NT2/D1 (cell line): ENCODE data around the gene LSAMP.

ENCODE experiments used
- DNase-seq: peaks from one replicate; pipeline ENCODE4 v3.0.0-alpha.2; 2011; ENCODE audit warnings: low read depth, low spot score
- H3K27me3 ChIP-seq: 2 replicates; pipeline ENCODE4 v1.6.0; 2011; ENCODE audit warnings: mild to moderate bottlenecking; ENCODE audit not compliant: insufficient read length, insufficient read depth
- H3K36me3 ChIP-seq: 2 replicates; pipeline ENCODE4 v1.6.1; 2011; ENCODE audit warnings: mild to moderate bottlenecking, low read length, mixed read lengths; ENCODE audit not compliant: insufficient read depth, insufficient read length
- H3K4me1 ChIP-seq: 2 replicates; pipeline ENCODE4 v1.5.1; 2011; ENCODE audit not compliant: insufficient read depth, insufficient read length
- H3K4me3 ChIP-seq: 2 replicates; pipeline ENCODE4 v1.5.1; 2011; ENCODE audit warnings: low read depth; ENCODE audit not compliant: insufficient read length
- H3K9ac ChIP-seq: 2 replicates; pipeline ENCODE4 v1.6.0; 2011; ENCODE audit warnings: low read depth; ENCODE audit not compliant: insufficient read length
- H3K9me3 ChIP-seq: 2 replicates; pipeline ENCODE4 v1.5.1; 2011; ENCODE audit warnings: mild to moderate bottlenecking, low read length; ENCODE audit not compliant: insufficient read depth
- SUZ12 ChIP-seq: IDR thresholded peaks from 2 replicates; pipeline ENCODE4 v1.6.1; 2011; ENCODE audit not compliant: insufficient read length, insufficient read depth; ENCODE audit errors: extremely low read depth
- YY1 ChIP-seq: IDR thresholded peaks from 2 replicates; pipeline ENCODE4 v1.6.1; 2011; ENCODE audit not compliant: insufficient read length, insufficient read depth
- ZNF274 ChIP-seq: IDR thresholded peaks from 2 replicates; pipeline ENCODE4 v1.6.1; 2011; ENCODE audit warnings: mild to moderate bottlenecking, low read depth, low read length

The LSAMP gene

DNA sequence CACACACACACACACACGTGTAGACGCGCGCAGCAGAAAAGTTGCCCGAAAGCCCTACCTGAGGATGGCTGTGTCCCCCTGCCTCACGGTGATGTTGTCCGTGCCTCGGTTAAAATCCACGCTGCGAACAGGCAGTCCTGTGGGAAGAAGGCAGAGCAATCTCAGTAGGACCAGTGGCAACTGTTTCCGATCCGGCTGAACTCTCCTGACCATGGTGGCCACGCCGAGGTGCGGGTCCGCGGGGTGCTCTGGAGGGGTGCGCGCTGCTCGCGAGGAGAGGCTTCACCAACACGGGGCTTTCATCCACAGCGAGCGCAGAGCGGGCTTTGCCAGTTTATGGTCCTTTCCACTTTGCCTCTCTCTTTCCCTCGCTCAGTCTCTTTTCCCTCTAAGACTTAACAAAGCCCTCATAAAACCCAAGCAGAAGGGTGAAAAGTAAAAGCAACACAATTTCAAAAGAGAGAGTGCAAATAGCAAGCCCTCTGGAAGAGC, 422 bp downstream of the LSAMP start:
- H3K9ac ChIP-seq = peak overlapping the region; percentile 88
- H3K4me3 ChIP-seq = peak overlapping the region; percentile 86
- no peaks in the 10 kb centered on the region for H3K36me3 ChIP-seq
- peaks cover 2% of the 10 kb centered on the region for H3K4me1 ChIP-seq
- no peaks in the 10 kb centered on the region for H3K9me3 ChIP-seq
- no peak for DNase-seq
- no peak for TF ChIP-seq SUZ12
- TF ChIP-seq YY1 = no peak
- TF ChIP-seq ZNF274 = no peak
- H3K27me3 ChIP-seq = no peaks in the 10 kb centered on the region

DNA sequence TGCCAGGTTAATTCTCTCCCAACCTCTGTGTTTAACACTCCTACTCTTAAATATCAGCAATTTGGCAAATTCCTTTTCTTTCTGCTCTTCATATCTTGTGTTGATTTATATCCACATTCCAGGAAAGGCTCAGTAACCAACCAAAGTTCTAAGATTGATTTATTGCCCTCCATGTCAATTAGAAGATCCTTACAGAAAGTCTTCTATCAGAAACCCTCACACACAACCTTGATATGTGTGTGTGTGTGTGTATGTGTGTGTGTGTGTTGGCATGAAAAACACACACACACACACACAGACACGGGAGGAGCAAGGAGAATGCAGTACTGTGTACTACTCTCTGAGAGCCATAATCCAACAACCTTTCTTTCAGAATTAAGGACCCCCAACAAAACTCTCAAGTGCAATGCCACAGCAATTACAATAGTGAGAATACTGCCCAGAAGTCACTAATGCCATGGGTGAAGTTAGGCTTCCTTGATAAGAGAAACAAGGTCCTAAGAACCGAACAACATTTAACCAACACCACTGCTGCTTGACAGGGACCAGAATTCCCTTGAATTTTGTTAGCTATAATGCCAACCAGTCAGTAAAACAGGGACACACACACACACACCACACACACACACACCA, 1.1 kb downstream of the LSAMP start:
- Histone ChIP-seq H3K9ac (peak overlapping the region; percentile 88), H3K36me3 (no peaks in the 10 kb centered on the region), H3K4me3 (peak overlapping the region; percentile 86), H3K9me3 (no peaks in the 10 kb centered on the region), H3K4me1 (peaks cover 2% of the 10 kb centered on the region), H3K27me3 (no peaks in the 10 kb centered on the region)
- TF ChIP-seq YY1 (no peak), SUZ12 (no peak), ZNF274 (no peak)
- no peak for DNase-seq

DNA sequence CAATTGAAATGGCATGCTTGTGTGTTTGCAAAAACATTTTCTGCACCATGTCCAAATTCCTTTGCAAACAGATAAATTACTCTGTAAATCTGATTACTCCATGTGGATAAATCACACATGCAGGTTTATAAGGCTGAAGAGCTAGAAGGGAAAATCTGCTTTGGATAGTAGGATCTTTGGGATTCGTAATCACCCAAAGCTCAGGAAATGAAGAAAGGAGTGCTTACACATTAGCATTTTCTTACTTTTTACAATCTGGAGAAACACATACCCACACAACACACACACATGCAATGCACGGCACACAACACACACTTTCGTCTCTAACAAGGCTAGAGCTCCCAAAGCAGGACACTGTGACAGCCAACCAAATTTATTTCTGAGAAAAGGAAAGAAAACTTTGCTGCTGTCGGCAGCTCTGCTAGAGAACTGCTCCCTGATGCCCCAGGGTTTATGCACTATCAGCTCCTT, 2.1 kb downstream of the LSAMP start:
- Histone ChIP-seq H3K4me1 (peaks cover 2% of the 10 kb centered on the region), H3K36me3 (no peaks in the 10 kb centered on the region), H3K9me3 (no peaks in the 10 kb centered on the region), H3K27me3 (no peaks in the 10 kb centered on the region), H3K9ac (peak overlapping the region; percentile 24), H3K4me3 (no peak overlapping the region)
- TF ChIP-seq YY1 = no peak
- no peak for TF ChIP-seq SUZ12
- no peak for TF ChIP-seq ZNF274
- DNase-seq = no peak

DNA sequence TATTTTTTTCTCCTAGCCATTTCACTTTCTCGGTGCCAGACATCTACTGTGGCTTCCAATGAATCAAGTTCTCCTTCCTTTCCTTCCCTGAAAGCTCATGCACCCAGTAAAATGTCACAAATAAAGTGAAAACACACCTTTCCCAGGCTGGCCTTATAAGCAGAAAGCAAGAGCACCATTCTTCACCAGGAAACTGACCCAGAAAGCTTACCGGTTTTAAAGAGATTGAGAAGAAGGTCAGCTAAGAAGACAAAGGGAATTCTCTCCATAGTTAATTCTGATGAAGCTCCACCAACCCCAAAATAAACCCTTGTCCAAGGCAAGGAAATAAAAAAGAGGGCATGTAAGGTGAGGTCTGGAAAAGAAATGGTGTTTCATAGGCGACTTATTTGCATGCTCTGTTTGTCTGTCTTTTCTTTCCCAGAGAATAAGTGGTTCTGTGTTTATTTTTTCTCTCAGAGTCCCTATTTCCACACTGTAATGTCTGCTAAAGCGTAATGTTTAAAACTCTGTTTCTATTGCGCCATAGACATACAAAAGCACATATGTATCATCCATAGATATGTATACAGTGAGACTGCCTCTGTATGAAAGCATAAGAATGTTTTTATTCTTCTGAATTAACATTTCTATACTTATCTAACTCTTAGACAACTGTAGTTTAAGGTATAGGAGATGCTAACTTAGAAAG, 2.8 kb downstream of the LSAMP start:
- Histone ChIP-seq H3K9me3 (no peaks in the 10 kb centered on the region), H3K36me3 (no peaks in the 10 kb centered on the region), H3K27me3 (no peaks in the 10 kb centered on the region), H3K9ac (no peak overlapping the region), H3K4me3 (no peak overlapping the region), H3K4me1 (peaks cover 2% of the 10 kb centered on the region)
- no peak for DNase-seq
- no peak for TF ChIP-seq ZNF274
- TF ChIP-seq SUZ12 = no peak
- no peak for TF ChIP-seq YY1

DNA sequence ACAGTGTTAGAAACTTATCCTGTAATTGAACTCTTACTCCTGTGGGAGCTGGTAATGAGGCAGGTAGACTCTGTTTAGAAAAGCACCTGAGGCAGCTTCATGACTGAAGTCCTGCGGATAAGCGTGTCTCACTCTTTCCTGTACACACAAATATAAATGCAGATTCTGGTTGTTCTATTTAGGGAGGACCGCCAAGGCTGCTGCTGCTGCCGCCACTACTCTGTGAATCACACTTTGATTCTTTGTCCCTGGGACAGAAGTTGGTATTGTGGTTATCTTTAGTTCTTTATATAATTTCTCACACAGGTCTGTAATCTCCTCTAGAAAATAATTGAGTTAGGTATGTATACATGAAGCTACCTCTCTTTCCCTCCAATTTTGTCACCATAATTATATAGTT, 3.6 kb downstream of the LSAMP start:
- no peaks in the 10 kb centered on the region for H3K27me3 ChIP-seq
- H3K9me3 ChIP-seq = no peaks in the 10 kb centered on the region
- H3K36me3 ChIP-seq = no peaks in the 10 kb centered on the region
- no peak overlapping the region for H3K4me3 ChIP-seq
- TF ChIP-seq ZNF274 (no peak), SUZ12 (no peak), YY1 (no peak)
- H3K9ac ChIP-seq = no peak overlapping the region
- peaks cover 2% of the 10 kb centered on the region for H3K4me1 ChIP-seq
- DNase-seq = no peak

DNA sequence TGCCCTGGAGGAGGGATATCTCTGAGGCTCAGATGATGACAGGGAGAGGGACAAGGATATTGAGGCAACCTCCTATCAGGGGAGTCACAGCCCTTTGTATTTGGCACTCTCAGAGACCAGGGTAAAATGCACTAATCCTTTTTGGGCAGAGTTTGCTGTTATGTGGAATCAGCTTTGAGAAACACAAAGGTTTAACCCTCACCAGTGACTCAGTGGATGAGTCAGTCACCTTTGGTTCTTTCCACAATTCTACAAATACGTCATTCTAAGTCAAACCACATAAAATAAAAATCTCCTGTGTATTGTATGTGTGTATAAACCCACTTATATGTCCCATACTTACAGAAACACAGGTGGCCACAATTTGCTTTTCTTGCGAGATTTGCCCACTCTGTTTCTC, 5.1 kb downstream of the LSAMP start:
- no peak for DNase-seq
- H3K4me3 ChIP-seq = no peak overlapping the region
- no peaks in the 10 kb centered on the region for H3K9me3 ChIP-seq
- H3K9ac ChIP-seq = no peak overlapping the region
- peaks cover 2% of the 10 kb centered on the region for H3K4me1 ChIP-seq
- H3K36me3 ChIP-seq = no peaks in the 10 kb centered on the region
- H3K27me3 ChIP-seq = no peaks in the 10 kb centered on the region
- TF ChIP-seq ZNF274 (no peak), SUZ12 (no peak)

DNA sequence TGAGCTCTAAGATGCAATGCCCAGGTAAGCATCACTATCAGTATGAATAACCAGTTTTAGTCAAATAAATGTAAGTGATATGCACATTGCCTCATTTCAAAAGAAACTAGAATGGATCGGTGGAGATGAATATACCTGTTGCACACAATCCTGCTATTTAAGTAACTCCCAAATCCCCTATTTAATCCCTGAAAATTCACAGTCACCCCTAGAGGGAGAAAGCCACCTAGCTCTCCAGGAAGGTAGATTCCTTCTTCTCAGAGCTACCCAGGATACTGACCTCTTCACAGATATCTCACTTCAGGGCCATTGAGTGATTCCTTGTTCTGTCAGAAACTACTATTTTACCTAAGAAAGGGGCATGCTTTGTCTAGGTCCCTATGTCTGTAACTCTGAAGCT, 11.7 kb downstream of the LSAMP start:
- no peaks in the 10 kb centered on the region for H3K36me3 ChIP-seq

More for the DNA sequence above, 11.7 kb downstream of the LSAMP start:
- no peak for TF ChIP-seq YY1
- TF ChIP-seq ZNF274 = no peak
- Histone ChIP-seq H3K9me3 (no peaks in the 10 kb centered on the region), H3K9ac (no peak overlapping the region), H3K27me3 (no peaks in the 10 kb centered on the region), H3K4me3 (no peak overlapping the region), H3K4me1 (no peaks in the 10 kb centered on the region)
- DNase-seq = no peak
